ENCODE measurements around the gene NR2F2.

NR2F2 gene

DNA sequence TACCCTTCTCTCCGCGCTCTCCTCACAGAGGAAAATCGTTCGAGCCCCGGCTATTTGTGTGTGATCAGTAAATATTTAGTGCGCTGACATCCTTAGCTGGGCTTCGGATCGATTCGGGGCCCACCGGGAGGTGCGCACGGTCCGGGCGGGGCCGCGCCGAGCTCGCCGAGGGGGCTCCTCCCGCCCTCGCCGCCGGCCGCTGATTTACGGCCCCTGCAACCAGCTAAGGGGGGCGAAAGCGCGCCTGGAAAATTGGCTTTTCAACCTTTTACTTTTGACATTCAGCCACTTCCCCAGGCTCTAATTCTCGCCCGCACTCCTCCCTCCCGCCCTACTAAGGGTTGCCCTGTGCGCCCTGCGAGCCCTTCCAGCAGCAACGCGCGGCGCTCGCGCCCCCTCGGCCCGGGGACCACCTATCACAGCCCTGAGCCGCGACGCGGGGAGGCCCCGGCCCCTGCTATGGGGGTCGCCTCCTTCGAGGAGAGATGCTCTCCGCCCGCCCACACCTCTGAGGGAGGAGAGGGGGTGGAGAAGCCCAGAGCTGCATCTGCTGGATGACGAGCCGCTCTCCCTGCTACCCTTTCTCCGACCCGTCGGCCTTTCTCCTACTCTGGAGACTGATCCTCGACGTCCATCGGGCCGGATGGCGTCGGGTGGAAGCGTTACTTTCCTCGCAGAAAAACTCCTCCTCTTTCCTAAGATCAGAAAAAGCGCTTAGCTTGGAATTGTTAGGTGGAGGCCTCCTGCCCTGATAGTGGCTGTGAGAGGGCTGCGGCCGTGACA lies 7.8 kb upstream of the NR2F2 start:
- H3K9me3 ChIP-seq (ENCODE audit: control insufficient read depth, insufficient read depth, low read length), result no peaks in the 10 kb centered on the region; the same call in 1 of the 2 replicates
- no peaks in the 10 kb centered on the region for H3K9me2 ChIP-seq (replicated peaks; ENCODE audit: control insufficient read depth, low read length)
- H3K27me3 ChIP-seq (ENCODE audit: control insufficient read depth, low read length), result peaks cover 16% of the 10 kb centered on the region
- no peak overlapping the region for H3K4me2 ChIP-seq (ENCODE audit: low read length)
- H3F3A ChIP-seq (ENCODE audit: control insufficient read depth, insufficient read depth), result no peaks in the 10 kb centered on the region
- no peaks in the 10 kb centered on the region for H4K20me1 ChIP-seq (ENCODE audit: control insufficient read depth, insufficient read depth, low read depth, low read length)
- H3K4me3 ChIP-seq (ENCODE audit: low read length), result no peak overlapping the region
- H3K4me1 ChIP-seq (ENCODE audit: control insufficient read depth, low read length), result no peaks in the 10 kb centered on the region
- no peak overlapping the region for H3K27ac ChIP-seq (ENCODE audit: low read depth, low read length)
- no peaks in the 10 kb centered on the region for H3K36me3 ChIP-seq (ENCODE audit: control insufficient read depth, low read length)
- TF ChIP-seq EZH2phosphoT487 (IDR thresholded peaks at IDR 0.05; ENCODE audit: borderline replicate concordance, low read length), result no peak
- TF ChIP-seq, protein P1, sequence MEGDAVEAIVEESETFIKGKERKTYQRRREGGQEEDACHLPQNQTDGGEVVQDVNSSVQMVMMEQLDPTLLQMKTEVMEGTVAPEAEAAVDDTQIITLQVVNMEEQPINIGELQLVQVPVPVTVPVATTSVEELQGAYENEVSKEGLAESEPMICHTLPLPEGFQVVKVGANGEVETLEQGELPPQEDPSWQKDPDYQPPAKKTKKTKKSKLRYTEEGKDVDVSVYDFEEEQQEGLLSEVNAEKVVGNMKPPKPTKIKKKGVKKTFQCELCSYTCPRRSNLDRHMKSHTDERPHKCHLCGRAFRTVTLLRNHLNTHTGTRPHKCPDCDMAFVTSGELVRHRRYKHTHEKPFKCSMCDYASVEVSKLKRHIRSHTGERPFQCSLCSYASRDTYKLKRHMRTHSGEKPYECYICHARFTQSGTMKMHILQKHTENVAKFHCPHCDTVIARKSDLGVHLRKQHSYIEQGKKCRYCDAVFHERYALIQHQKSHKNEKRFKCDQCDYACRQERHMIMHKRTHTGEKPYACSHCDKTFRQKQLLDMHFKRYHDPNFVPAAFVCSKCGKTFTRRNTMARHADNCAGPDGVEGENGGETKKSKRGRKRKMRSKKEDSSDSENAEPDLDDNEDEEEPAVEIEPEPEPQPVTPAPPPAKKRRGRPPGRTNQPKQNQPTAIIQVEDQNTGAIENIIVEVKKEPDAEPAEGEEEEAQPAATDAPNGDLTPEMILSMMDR (IDR thresholded peaks at IDR 0.05; ENCODE audit: low read depth, low read length, poor library complexity, severe bottlenecking), result no peak
- no peaks in the 10 kb centered on the region for H3K79me2 ChIP-seq (ENCODE audit: control insufficient read depth, low read length)

DNA sequence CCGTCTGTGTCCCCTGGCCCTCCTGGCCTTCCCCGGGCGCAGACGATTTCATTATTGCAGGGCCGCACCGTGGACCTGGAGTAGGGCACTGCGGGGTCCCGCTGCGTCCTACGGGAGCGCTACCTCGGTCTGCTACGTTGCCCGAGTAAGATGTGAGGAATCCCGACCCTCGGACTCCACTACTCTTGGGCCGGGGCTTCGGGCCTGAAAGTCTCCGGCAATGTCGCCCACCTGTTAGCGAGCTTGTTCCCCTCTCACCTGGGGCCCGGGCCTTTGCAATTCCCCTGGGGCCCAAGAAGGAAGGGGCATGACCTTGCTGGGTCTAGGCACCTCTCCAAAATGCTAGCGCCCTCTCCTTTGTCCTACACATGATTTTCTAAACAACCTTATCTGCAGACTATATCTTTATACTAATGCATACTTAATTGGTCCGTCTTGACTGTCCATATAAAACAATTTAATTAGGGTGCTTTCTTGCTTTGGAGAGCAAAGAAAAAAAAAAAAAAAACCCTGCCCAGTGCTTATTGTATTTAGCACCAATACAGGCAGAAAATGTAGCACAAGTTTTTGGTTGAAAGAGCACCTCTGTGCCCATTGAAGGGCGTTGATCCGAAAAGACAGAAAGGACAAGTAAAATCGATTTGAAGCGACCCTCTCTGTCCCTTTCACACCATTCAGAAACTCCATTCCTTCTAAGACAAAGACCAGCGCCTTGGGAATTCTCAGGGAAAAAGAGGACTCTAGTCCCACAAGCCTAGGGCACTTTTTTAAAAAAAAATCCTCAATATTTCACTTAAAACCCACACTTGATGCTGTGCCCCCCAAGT lies 7.0 kb upstream of the NR2F2 start:
- Histone ChIP-seq H3K4me3 (ENCODE audit: low read length) (no peak overlapping the region), H3K27ac (ENCODE audit: low read depth, low read length) (no peak overlapping the region), H3K9me2 (replicated peaks; ENCODE audit: control insufficient read depth, low read length) (no peaks in the 10 kb centered on the region), H3K27me3 (ENCODE audit: control insufficient read depth, low read length) (peaks cover 23% of the 10 kb centered on the region), H3F3A (ENCODE audit: control insufficient read depth, insufficient read depth) (no peaks in the 10 kb centered on the region), H3K4me1 (ENCODE audit: control insufficient read depth, low read length) (no peaks in the 10 kb centered on the region), H3K9me3 (ENCODE audit: control insufficient read depth, insufficient read depth, low read length) (no peaks in the 10 kb centered on the region; the same call in 1 of the 2 replicates), H3K79me2 (ENCODE audit: control insufficient read depth, low read length) (no peaks in the 10 kb centered on the region), H4K20me1 (ENCODE audit: control insufficient read depth, insufficient read depth, low read depth, low read length) (no peaks in the 10 kb centered on the region), H3K36me3 (ENCODE audit: control insufficient read depth, low read length) (no peaks in the 10 kb centered on the region), H3K4me2 (ENCODE audit: low read length) (no peak overlapping the region)
- no peak for TF ChIP-seq EZH2phosphoT487 (IDR thresholded peaks at IDR 0.05; ENCODE audit: borderline replicate concordance, low read length)
- TF ChIP-seq, protein P1 (IDR thresholded peaks at IDR 0.05; ENCODE audit: low read depth, low read length, poor library complexity, severe bottlenecking), result no peak

DNA sequence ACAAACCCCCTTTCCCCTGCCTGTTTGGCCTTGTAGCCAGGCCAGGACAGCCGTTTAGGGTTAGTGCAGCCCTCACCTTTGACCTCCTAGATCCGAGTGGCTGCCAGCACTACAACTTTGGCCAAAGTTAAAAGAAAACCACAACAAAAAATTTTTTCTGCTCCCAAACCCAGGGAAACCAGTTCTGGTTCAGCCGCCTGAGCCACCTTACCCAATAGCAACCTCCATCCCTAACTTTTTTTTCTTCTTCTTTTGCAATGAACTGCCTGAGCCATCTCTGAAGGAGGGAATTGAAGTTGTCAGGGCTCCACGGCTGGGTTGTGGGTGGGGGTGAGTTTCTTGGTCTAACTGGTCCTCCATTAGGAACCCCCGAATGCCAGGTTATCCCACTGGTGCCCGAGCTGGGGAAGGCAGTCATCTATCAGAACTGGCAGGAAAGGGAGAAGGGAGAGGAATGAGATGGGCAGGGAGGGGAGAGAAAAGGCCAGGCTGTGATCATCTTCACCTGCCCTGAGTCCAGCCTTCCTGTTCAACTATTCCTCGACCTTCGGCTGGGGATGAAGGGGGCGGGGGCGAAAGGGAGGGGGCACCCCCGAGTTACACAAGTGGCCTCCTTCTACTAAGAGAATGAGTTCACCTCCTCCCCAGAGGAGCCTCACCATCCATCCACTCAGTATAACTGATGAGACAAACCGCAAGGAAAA lies 6.2 kb upstream of the NR2F2 start:
- H3K4me1 ChIP-seq (ENCODE audit: control insufficient read depth, low read length), result no peaks in the 10 kb centered on the region
- H3K36me3 ChIP-seq (ENCODE audit: control insufficient read depth, low read length), result no peaks in the 10 kb centered on the region
- no peaks in the 10 kb centered on the region for H4K20me1 ChIP-seq (ENCODE audit: control insufficient read depth, insufficient read depth, low read depth, low read length)
- H3K9me2 ChIP-seq (replicated peaks; ENCODE audit: control insufficient read depth, low read length), result no peaks in the 10 kb centered on the region
- H3K4me3 ChIP-seq (ENCODE audit: low read length), result no peak overlapping the region
- no peak overlapping the region for H3K4me2 ChIP-seq (ENCODE audit: low read length)
- TF ChIP-seq, protein P1 (IDR thresholded peaks at IDR 0.05; ENCODE audit: low read depth, low read length, poor library complexity, severe bottlenecking), result no peak
- H3K27ac ChIP-seq (ENCODE audit: low read depth, low read length), result no peak overlapping the region
- no peaks in the 10 kb centered on the region; the same call in 1 of the 2 replicates for H3K9me3 ChIP-seq (ENCODE audit: control insufficient read depth, insufficient read depth, low read length)
- no peaks in the 10 kb centered on the region for H3F3A ChIP-seq (ENCODE audit: control insufficient read depth, insufficient read depth)
- peaks cover 28% of the 10 kb centered on the region for H3K27me3 ChIP-seq (ENCODE audit: control insufficient read depth, low read length)
- H3K79me2 ChIP-seq (ENCODE audit: control insufficient read depth, low read length), result no peaks in the 10 kb centered on the region
